Suprapubic skin (tissue), 3 donors: ENCODE results near the gene IMPA2.

Experiments
- EP300 ChIP-seq: sonication (generic); formaldehyde crosslinking; IDR thresholded peaks from one replicate; pipeline ENCODE4 v1.6.1; 2017; ENCODE audit warnings: antibody characterized with exemption
- POLR2A ChIP-seq, 2 donors: fragments of 450-650 bp; IDR thresholded peaks; one replicate each; pipeline ENCODE4 v1.6.1; 2017; ENCODE audit warnings: antibody characterized with exemption in 2 of 2, mild to moderate bottlenecking in 2 of 2, moderate library complexity in 2 of 2
- TF ChIP-seq, protein P1 (sequence below), 2 donors: fragments of 200-600 bp in 1 of 2; fragments of 450-650 bp in 1 of 2; sonication (generic) in 1 of 2; IDR thresholded peaks; one replicate each; pipeline ENCODE4 v1.5.1; 2016 to 2019; ENCODE audit warnings: antibody characterized with exemption in 2 of 2, mild to moderate bottlenecking in 1 of 2, moderate library complexity in 1 of 2

DNA sequence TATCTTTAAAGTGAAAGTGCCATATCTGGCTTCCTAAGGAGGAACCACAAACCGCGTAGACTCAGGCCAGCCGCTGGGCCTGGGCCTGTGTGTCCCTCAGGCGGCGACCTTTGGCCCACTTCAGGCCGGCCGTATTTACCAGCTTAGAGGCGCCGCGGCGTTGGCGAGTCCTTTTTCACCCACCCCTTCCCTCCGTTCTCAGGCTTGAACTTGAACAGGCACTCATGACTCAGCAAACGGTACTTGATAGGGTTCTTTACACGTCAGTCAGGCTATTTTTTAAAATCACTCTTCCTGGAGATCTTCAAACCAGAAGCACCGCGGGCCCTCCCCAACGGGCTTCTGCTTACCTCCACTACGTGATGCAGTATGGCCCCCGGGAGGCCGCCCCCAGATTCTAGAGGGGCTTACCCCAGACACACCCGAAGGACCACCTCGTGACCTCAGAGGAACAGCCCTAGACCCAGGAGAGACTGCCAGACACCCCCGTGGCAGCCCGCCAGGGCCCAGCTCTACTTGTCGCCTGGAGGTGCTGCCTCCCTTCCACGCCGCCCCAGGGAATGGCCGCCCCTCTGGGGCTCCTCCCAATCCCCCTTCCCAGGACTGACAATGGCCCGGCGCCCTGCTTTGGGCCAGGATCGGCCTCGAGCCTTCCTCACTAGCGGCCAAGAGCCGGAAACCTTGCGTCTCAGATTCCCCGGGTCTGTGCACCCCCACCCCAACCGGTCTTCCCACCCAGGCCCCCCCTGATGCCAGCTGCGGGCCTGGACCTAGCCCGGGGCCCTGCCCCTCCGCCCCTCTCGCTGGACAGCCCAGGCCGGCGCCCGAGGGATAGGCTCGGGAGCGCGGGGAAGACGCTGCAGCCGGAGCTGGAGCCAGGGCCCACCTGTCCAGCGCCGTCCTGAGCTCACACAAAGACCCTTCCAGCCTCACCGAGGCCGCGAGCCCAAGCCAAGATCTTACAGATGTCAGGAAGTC, 33.8 kb upstream of the IMPA2 start:
- TF ChIP-seq, protein P1, sequence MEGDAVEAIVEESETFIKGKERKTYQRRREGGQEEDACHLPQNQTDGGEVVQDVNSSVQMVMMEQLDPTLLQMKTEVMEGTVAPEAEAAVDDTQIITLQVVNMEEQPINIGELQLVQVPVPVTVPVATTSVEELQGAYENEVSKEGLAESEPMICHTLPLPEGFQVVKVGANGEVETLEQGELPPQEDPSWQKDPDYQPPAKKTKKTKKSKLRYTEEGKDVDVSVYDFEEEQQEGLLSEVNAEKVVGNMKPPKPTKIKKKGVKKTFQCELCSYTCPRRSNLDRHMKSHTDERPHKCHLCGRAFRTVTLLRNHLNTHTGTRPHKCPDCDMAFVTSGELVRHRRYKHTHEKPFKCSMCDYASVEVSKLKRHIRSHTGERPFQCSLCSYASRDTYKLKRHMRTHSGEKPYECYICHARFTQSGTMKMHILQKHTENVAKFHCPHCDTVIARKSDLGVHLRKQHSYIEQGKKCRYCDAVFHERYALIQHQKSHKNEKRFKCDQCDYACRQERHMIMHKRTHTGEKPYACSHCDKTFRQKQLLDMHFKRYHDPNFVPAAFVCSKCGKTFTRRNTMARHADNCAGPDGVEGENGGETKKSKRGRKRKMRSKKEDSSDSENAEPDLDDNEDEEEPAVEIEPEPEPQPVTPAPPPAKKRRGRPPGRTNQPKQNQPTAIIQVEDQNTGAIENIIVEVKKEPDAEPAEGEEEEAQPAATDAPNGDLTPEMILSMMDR (IDR thresholded peaks at IDR 0.05), result no peak
- TF ChIP-seq POLR2A (IDR thresholded peaks at IDR 0.05) (peak in 1 of 2 donors; percentile 50), EP300 (no peak)
